Stimulated activated CD8-positive, alpha-beta memory T cell treated with anti-CD3 and anti-CD28 coated beads, Interleukin-12 subunit alpha, Interleukin-12 subunit beta, amount 100 ng/mL, for 24 hours (primary cell): ENCODE results near the gene GRK4.
"Not testable (repeated sequence)": the region's sequence is repeated elsewhere in the genome, so short reads cannot be mapped to it uniquely, and the experiment has no call there.

ENCODE experiments used
- DNase-seq: peaks from one replicate; pipeline ENCODE4 v3.0.0-alpha.2; 2020; ENCODE audit errors: extremely low read depth

GRK4 gene

GRCh38 chr4:2930758-2931511 is 32.4 kb upstream of the GRK4 start:
- no peak for DNase-seq

GRCh38 chr4:2931512-2932301 is 31.7 kb upstream of the GRK4 start:
- DNase-seq: no peak

- no peak for DNase-seq
These were observed 30.9 kb upstream of the GRK4 start for GRCh38 chr4:2932321-2932950.

- DNase-seq: no peak
These were observed 30.3 kb upstream of the GRK4 start for GRCh38 chr4:2932951-2933565.

- no peak for DNase-seq
These were observed 29.8 kb upstream of the GRK4 start for GRCh38 chr4:2933566-2934076.

GRCh38 chr4:2934077-2934812 is 29.1 kb upstream of the GRK4 start:
- DNase-seq: no peak

- peak; percentile 92 for DNase-seq
These were observed 28.3 kb upstream of the GRK4 start for GRCh38 chr4:2934813-2935761.

GRCh38 chr4:2935762-2936743 is 27.3 kb upstream of the GRK4 start:
- DNase-seq: no peak

- no peak for DNase-seq
These were observed 26.6 kb upstream of the GRK4 start for GRCh38 chr4:2936773-2937145.

GRCh38 chr4:2937146-2937857 is 26.1 kb upstream of the GRK4 start:
- no peak for DNase-seq

GRCh38 chr4:2937986-2938385 is 25.4 kb upstream of the GRK4 start:
- no peak for DNase-seq

- not testable (repeated sequence) for DNase-seq
These were observed 25.0 kb upstream of the GRK4 start for GRCh38 chr4:2938411-2938810.

- DNase-seq: no peak
These were observed 24.5 kb upstream of the GRK4 start for GRCh38 chr4:2938906-2939305.

- no peak for DNase-seq
These were observed 23.8 kb upstream of the GRK4 start for GRCh38 chr4:2939383-2940243.

GRCh38 chr4:2940267-2941137 is 22.9 kb upstream of the GRK4 start:
- no peak for DNase-seq
